IMR-90 (cell line): ENCODE results near the gene EPC2. TPM values are rescaled to one million over a fixed set of nuclear protein-coding genes. Genes with fewer than 3 reads are reported as not detected.

Experiments used
- ATAC-seq: fragments of 200-7000 bp; cut with Tn5 transposase; 2 replicates; pipeline ENCODE4 v1.9.1; 2020; ENCODE audit warnings: low read depth, mild to moderate bottlenecking, moderate library complexity
- BruUV-seq: library from RNA; stranded (reverse); fragments of 400-500 nt; replicated peaks from 2 replicates; lab custom pipeline; 2021; lab: Mats Ljungman, UMichigan
- CTCF ChIA-PET: fragments of 300-600 bp; formaldehyde crosslinking; extraction: SDS; loops from one replicate; lab custom pipeline; 2021; ENCODE audit warnings: antibody characterized with exemption; lab: Yijun Ruan, JAX
- POLR2A ChIA-PET: fragments of 300-600 bp; sonication (Branson Sonifier 250); formaldehyde crosslinking; loops from one replicate; lab custom pipeline; 2022; ENCODE audit warnings: antibody characterized with exemption; ENCODE audit not compliant: unreplicated experiment; lab: Charles Lee
- DNase-seq: peaks from one replicate; pipeline ENCODE4 v3.0.0; 2013
- H2AFZ ChIP-seq: replicated peaks from 2 replicates; pipeline ENCODE3; 2013; ENCODE audit warnings: low read length, mild to moderate bottlenecking; ENCODE audit not compliant: poor library complexity
- H2AK5ac ChIP-seq: 2 replicates; pipeline ENCODE4 v1.6.1; 2013; ENCODE audit warnings: low read depth, low read length, inconsistent platforms
- H2AK9ac ChIP-seq: replicated peaks from 2 replicates; pipeline ENCODE3; 2013; ENCODE audit warnings: mild to moderate bottlenecking, low read depth, low read length, moderate library complexity; ENCODE audit not compliant: poor library complexity
- H2BK120ac ChIP-seq: 2 replicates; pipeline ENCODE4 v1.6.1; 2013; ENCODE audit warnings: low read depth, low read length, inconsistent platforms
- H2BK15ac ChIP-seq: 3 replicates; pipeline ENCODE4 v1.6.1; 2013; ENCODE audit warnings: low read depth, low read length, inconsistent platforms
- H2BK20ac ChIP-seq: 2 replicates; pipeline ENCODE4 v1.6.1; 2013; ENCODE audit warnings: low read depth, mild to moderate bottlenecking, inconsistent platforms, low read length, moderate library complexity
- H2BK5ac ChIP-seq: 2 replicates; pipeline ENCODE4 v1.6.1; 2013; ENCODE audit warnings: mild to moderate bottlenecking, low read depth, low read length, inconsistent platforms; ENCODE audit not compliant: poor library complexity, severe bottlenecking
- H3K14ac ChIP-seq: replicated peaks from 2 replicates; pipeline ENCODE4 v1.6.1; 2013; ENCODE audit warnings: low read depth, low read length, inconsistent platforms
- H3K18ac ChIP-seq: 2 replicates; pipeline ENCODE4 v1.6.1; 2013; ENCODE audit warnings: low read depth, low read length, control low read depth
- H3K23ac ChIP-seq: 2 replicates; pipeline ENCODE4 v1.6.1; 2013; ENCODE audit warnings: low read depth, low read length, inconsistent platforms
- H3K27ac ChIP-seq: 2 replicates; pipeline ENCODE4 v1.5.1; 2013; ENCODE audit warnings: mild to moderate bottlenecking, control low read depth, low read length; ENCODE audit not compliant: insufficient read depth
- H3K27me3 ChIP-seq: 2 replicates; pipeline ENCODE4 v1.6.1; 2013; ENCODE audit warnings: low read length; ENCODE audit not compliant: control insufficient read depth, insufficient read depth
- H3K36me3 ChIP-seq: 2 replicates; pipeline ENCODE4 v1.6.1; 2013; ENCODE audit warnings: low read length, mixed read lengths; ENCODE audit not compliant: control insufficient read depth, insufficient read depth
- H3K4ac ChIP-seq: 2 replicates; pipeline ENCODE4 v1.6.1; 2013; ENCODE audit warnings: low read depth, low read length, inconsistent platforms
- H3K4me1 ChIP-seq: 2 replicates; pipeline ENCODE4 v1.6.1; 2013; ENCODE audit warnings: low read length, mixed read lengths; ENCODE audit not compliant: control insufficient read depth, insufficient read depth
- H3K4me2 ChIP-seq: 2 replicates; pipeline ENCODE4 v1.6.1; 2013; ENCODE audit warnings: low read depth, mild to moderate bottlenecking, control low read depth, low read length, moderate library complexity
- H3K4me3 ChIP-seq: 2 replicates; pipeline ENCODE4 v1.5.1; 2013; ENCODE audit warnings: low read depth, mild to moderate bottlenecking, control low read depth, low read length, moderate library complexity; ENCODE audit not compliant: insufficient read depth
- H3K56ac ChIP-seq: 2 replicates; pipeline ENCODE4 v1.6.1; 2013; ENCODE audit warnings: low read length, inconsistent platforms; ENCODE audit not compliant: insufficient read depth; ENCODE audit errors: extremely low read depth
- H3K79me1 ChIP-seq, 2 experiments: 2 replicates each; pipeline ENCODE4 v1.6.1; 2013; ENCODE audit warnings: low read length in 2 of 2, inconsistent platforms in 1 of 2, low read depth in 1 of 2
- H3K9ac ChIP-seq: 2 replicates; pipeline ENCODE4 v1.6.1; 2013; ENCODE audit warnings: low read depth, low read length, control low read depth
- H3K9me1 ChIP-seq: 2 replicates; pipeline ENCODE4 v1.6.1; 2013; ENCODE audit warnings: low read length, inconsistent platforms; ENCODE audit not compliant: insufficient read depth
- H3K9me3 ChIP-seq: 2 replicates; pipeline ENCODE4 v1.6.1; 2013; ENCODE audit warnings: low read length; ENCODE audit not compliant: control insufficient read depth, insufficient read depth
- H4K20me1 ChIP-seq: 2 replicates; pipeline ENCODE4 v1.6.1; 2013; ENCODE audit warnings: low read length, inconsistent platforms; ENCODE audit not compliant: insufficient read depth
- H4K5ac ChIP-seq: 2 replicates; pipeline ENCODE4 v1.6.1; 2013; ENCODE audit warnings: mild to moderate bottlenecking, low read depth, low read length, control low read depth
- H4K8ac ChIP-seq, 2 experiments: 2 replicates each; pipeline ENCODE4 v1.6.1; 2013; ENCODE audit warnings: low read depth in 2 of 2, low read length in 2 of 2, control low read depth in 1 of 2, inconsistent platforms in 1 of 2
- H4K91ac ChIP-seq: 2 replicates; pipeline ENCODE4 v1.6.1; 2013; ENCODE audit warnings: low read depth, low read length, inconsistent platforms; ENCODE audit not compliant: insufficient read depth
- BHLHE40 ChIP-seq: fragments of 150-350 bp; IDR thresholded peaks from 2 replicates; pipeline ENCODE4 v1.6.1; 2016; ENCODE audit warnings: mild to moderate bottlenecking, low read depth, low read length
- CEBPB ChIP-seq: IDR thresholded peaks from 2 replicates; pipeline ENCODE4 v1.6.1; 2012; ENCODE audit warnings: low read depth, low read length, improper control_type of control experiment
- CHD1 ChIP-seq: IDR thresholded peaks from 2 replicates; pipeline ENCODE4 v1.6.1; 2012; ENCODE audit warnings: low read depth, low read length, improper control_type of control experiment
- FOS ChIP-seq: fragments of 150-350 bp; IDR thresholded peaks from 2 replicates; pipeline ENCODE4 v1.6.1; 2016; ENCODE audit warnings: low read depth, low read length
- MAFK ChIP-seq: IDR thresholded peaks from 2 replicates; pipeline ENCODE4 v1.6.1; 2012; ENCODE audit warnings: low read depth, low read length, improper control_type of control experiment
- MAZ ChIP-seq: IDR thresholded peaks from 2 replicates; pipeline ENCODE4 v1.6.1; 2012; ENCODE audit warnings: low read depth, mild to moderate bottlenecking, low read length, improper control_type of control experiment, moderate library complexity, borderline replicate concordance
- MXI1 ChIP-seq: IDR thresholded peaks from 2 replicates; pipeline ENCODE4 v1.6.1; 2012; ENCODE audit warnings: low read depth, mild to moderate bottlenecking, low read length, moderate library complexity, borderline replicate concordance
- NFE2L2 ChIP-seq: fragments of 150-350 bp; IDR thresholded peaks from 2 replicates; pipeline ENCODE4 v1.6.1; 2016; ENCODE audit warnings: low read depth, mild to moderate bottlenecking, low read length
- POLR2A ChIP-seq: IDR thresholded peaks from 2 replicates; pipeline ENCODE4 v1.6.1; 2012; ENCODE audit warnings: mild to moderate bottlenecking, low read depth, low read length
- RCOR1 ChIP-seq: IDR thresholded peaks from 2 replicates; pipeline ENCODE4 v1.6.1; 2012; ENCODE audit warnings: mild to moderate bottlenecking, low read length, improper control_type of control experiment; ENCODE audit not compliant: insufficient replicate concordance
- RFX5 ChIP-seq: IDR thresholded peaks from 2 replicates; pipeline ENCODE4 v1.8.0; 2012; ENCODE audit warnings: low read depth, mild to moderate bottlenecking, low read length, moderate library complexity
- SMC3 ChIP-seq: fragments of 150-350 bp; IDR thresholded peaks from 2 replicates; pipeline ENCODE4 v1.6.1; 2016; ENCODE audit warnings: low read depth, mild to moderate bottlenecking, antibody characterized with exemption, low read length, moderate library complexity
- USF2 ChIP-seq: fragments of 150-350 bp; IDR thresholded peaks from 2 replicates; pipeline ENCODE4 v1.6.1; 2017; ENCODE audit warnings: mild to moderate bottlenecking, antibody characterized with exemption, low read length, low read depth
- WGBS, 2 experiments: methylation state at CpG; one replicate each; pipeline versions ENCODE4 v1.1.5 to v1.1.7; 2013; ENCODE audit warnings: missing lambda C conversion rate in 2 of 2; ENCODE audit not compliant: insufficient read length in 1 of 2; ENCODE audit errors: extremely low coverage in 2 of 2; 5-methylcytosine and 5-hydroxymethylcytosine counted together
- dilution Hi-C: fragments of 300-500 bp; cut with HindIII; formaldehyde crosslinking; loops from one replicate; pipeline ENCODE4 v1.14.3; 2018; ENCODE audit warnings: low sequenced_read_pairs; ENCODE audit not compliant: unreplicated experiment
- in situ Hi-C: fragments of 300-500 bp; cut with MboI; formaldehyde crosslinking; loops from 3 replicates; pipeline ENCODE4 v1.14.3; 2019; ENCODE audit warnings: low sequenced_read_pairs, inconsistent platforms, mixed read lengths
- intact Hi-C: fragments of 100-400 bp; cut with micrococcal nuclease; formaldehyde crosslinking; loops from 2 replicates; pipeline ENCODE4 v1.10.0; 2022
- polyA plus RNA-seq, 3 experiments: library from polyadenylated mRNA; depleted of rRNA; stranded (reverse); fragments of >200 nt; gene quantifications; 2 replicates each; pipeline ENCODE4 v1.2.3, GENCODE V29; 2012; ENCODE audit warnings: low replicate concordance in 1 of 3
- total RNA-seq: library from RNA; depleted of rRNA; stranded (reverse); fragments of >200 nt; gene quantifications from 2 replicates; pipeline ENCODE4 v1.2.3, GENCODE V29; 2012
- TF ChIP-seq, protein P1 (sequence below): fragments of 150-350 bp; IDR thresholded peaks from 2 replicates; pipeline ENCODE4 v1.6.1; 2016; ENCODE audit warnings: low read depth, mild to moderate bottlenecking, low read length, moderate library complexity, borderline replicate concordance
- TF ChIP-seq, protein P2 (sequence below): conservative IDR thresholded peaks from 2 replicates; pipeline ENCODE4 v1.5.1; 2012; ENCODE audit warnings: mild to moderate bottlenecking, low read depth, low read length, improper control_type of control experiment

The EPC2 gene
- total and polyA plus RNA-seq, 2 of the 4 experiments (the other 2 are of a cell fraction), result 10.6 to 22.6 TPM

GRCh38 chr2:148737742-148738141 lies 93.2 kb downstream of the EPC2 start:
- Histone ChIP-seq H3K36me3 (no peaks in the 10 kb centered on the region), H3K27ac (no peak overlapping the region), H3K23ac (no peak overlapping the region), H3K4ac (no peak overlapping the region), H3K4me3 (no peak overlapping the region), H2BK20ac (no peak overlapping the region), H3K4me1 (no peaks in the 10 kb centered on the region), H2AK9ac (no peak overlapping the region), H2BK15ac (no peak overlapping the region), H4K8ac (no peak overlapping the region), H4K20me1 (peaks cover 13% of the 10 kb centered on the region; the same call in 1 of the 2 replicates), H3K79me1 (peaks cover 12 to 33% of the 10 kb centered on the region in 2 experiments), H4K91ac (no peak overlapping the region), H4K5ac (no peak overlapping the region), H3K9ac (no peak overlapping the region), H2BK5ac (no peak overlapping the region), H3K9me3 (no peaks in the 10 kb centered on the region), H3K4me2 (no peak overlapping the region), H3K14ac (no peak overlapping the region), H3K9me1 (peaks cover 5% of the 10 kb centered on the region; the same call in 1 of the 2 replicates), H2AFZ (no peak overlapping the region), H3K18ac (no peak overlapping the region), H2AK5ac (no peak overlapping the region), H2BK120ac (no peak overlapping the region), H3K56ac (no peak overlapping the region), H3K27me3 (no peaks in the 10 kb centered on the region)
- no TSS peak for BruUV-seq
- TF ChIP-seq RFX5, result no peak
- TF ChIP-seq, protein P1, sequence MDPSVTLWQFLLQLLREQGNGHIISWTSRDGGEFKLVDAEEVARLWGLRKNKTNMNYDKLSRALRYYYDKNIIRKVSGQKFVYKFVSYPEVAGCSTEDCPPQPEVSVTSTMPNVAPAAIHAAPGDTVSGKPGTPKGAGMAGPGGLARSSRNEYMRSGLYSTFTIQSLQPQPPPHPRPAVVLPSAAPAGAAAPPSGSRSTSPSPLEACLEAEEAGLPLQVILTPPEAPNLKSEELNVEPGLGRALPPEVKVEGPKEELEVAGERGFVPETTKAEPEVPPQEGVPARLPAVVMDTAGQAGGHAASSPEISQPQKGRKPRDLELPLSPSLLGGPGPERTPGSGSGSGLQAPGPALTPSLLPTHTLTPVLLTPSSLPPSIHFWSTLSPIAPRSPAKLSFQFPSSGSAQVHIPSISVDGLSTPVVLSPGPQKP, result no peak
- TF ChIP-seq RCOR1, result no peak
- no peak for TF ChIP-seq BHLHE40
- no peak for TF ChIP-seq FOS
- TF ChIP-seq CHD1, result no peak
- TF ChIP-seq POLR2A, result no peak
- no peak for TF ChIP-seq NFE2L2
- no peak for TF ChIP-seq MXI1
- TF ChIP-seq, protein P2, sequence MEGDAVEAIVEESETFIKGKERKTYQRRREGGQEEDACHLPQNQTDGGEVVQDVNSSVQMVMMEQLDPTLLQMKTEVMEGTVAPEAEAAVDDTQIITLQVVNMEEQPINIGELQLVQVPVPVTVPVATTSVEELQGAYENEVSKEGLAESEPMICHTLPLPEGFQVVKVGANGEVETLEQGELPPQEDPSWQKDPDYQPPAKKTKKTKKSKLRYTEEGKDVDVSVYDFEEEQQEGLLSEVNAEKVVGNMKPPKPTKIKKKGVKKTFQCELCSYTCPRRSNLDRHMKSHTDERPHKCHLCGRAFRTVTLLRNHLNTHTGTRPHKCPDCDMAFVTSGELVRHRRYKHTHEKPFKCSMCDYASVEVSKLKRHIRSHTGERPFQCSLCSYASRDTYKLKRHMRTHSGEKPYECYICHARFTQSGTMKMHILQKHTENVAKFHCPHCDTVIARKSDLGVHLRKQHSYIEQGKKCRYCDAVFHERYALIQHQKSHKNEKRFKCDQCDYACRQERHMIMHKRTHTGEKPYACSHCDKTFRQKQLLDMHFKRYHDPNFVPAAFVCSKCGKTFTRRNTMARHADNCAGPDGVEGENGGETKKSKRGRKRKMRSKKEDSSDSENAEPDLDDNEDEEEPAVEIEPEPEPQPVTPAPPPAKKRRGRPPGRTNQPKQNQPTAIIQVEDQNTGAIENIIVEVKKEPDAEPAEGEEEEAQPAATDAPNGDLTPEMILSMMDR, result no peak
- TF ChIP-seq SMC3, result no peak
- TF ChIP-seq MAZ, result no peak
- TF ChIP-seq CEBPB, result no peak
- TF ChIP-seq MAFK, result no peak
- TF ChIP-seq USF2, result no peak
- intact Hi-C loops, result loop anchor here (5.0 kb wide), 1 partner anchor 35 kb away; no protein-coding TSS in a partner anchor
- dilution Hi-C loops, result no loop called here
- in situ Hi-C loops, result no loop called here
- DNase-seq, result no peak
- no CpG with 5 or more reads among the region's 5 CpGs for WGBS, 2 experiments
- no peak for ATAC-seq
- CTCF ChIA-PET, result interaction anchor here (0.6 kb wide), 1 partner anchor 65 kb away, joined by 3 read pairs; no protein-coding TSS in a partner anchor
- POLR2A ChIA-PET, result no interaction called here
